H1 (cell line): ENCODE data around the gene TP73. TPM values are rescaled to one million over a fixed set of nuclear protein-coding genes. Genes with fewer than 3 reads are reported as not detected.

Source experiments
- CTCF ChIA-PET: fragments of 300-600 bp; sonication (Branson Sonifier 250); formaldehyde crosslinking; loops from one replicate; lab custom pipeline; 2021; ENCODE audit not compliant: partially characterized antibody; lab: Charles Lee
- POLR2A ChIA-PET: fragments of 300-600 bp; sonication (Branson Sonifier 250); formaldehyde crosslinking; loops from one replicate; lab custom pipeline; 2021; ENCODE audit warnings: inconsistent platforms; ENCODE audit not compliant: partially characterized antibody; lab: Charles Lee
- DNase-seq, 2 experiments: peaks; one replicate each; pipeline versions ENCODE4 v3.0.0 to v3.0.0-alpha.2; 2010 to 2022; ENCODE audit warnings: low spot score in 2 of 2, low read depth in 1 of 2, mixed read lengths in 1 of 2
- FAIRE-seq: peaks from 2 replicates; lab custom pipeline; 2011; peaks lifted over from hg19 to GRCh38; lab: Jason Lieb, UNC
- H2AFZ ChIP-seq: 2 replicates; pipeline ENCODE4 v1.8.1; 2012; ENCODE audit warnings: low read length, inconsistent platforms
- H2AK5ac ChIP-seq: 2 replicates; pipeline ENCODE4 v1.6.1; 2013; ENCODE audit warnings: low read depth, low read length
- H2BK120ac ChIP-seq: replicated peaks from 2 replicates; pipeline ENCODE3; 2013; ENCODE audit warnings: low read depth, low read length, inconsistent platforms
- H2BK12ac ChIP-seq: 2 replicates; pipeline ENCODE4 v1.6.1; 2013; ENCODE audit warnings: low read depth, low read length
- H2BK15ac ChIP-seq: 2 replicates; pipeline ENCODE4 v1.6.1; 2013; ENCODE audit warnings: low read length
- H2BK20ac ChIP-seq: 2 replicates; pipeline ENCODE4 v1.6.1; 2013; ENCODE audit warnings: low read length
- H2BK5ac ChIP-seq: 2 replicates; pipeline ENCODE4 v1.6.1; 2013; ENCODE audit warnings: low read depth, low read length
- H3K14ac ChIP-seq: 2 replicates; pipeline ENCODE4 v1.6.1; 2013; ENCODE audit warnings: inconsistent platforms; ENCODE audit not compliant: insufficient read length
- H3K18ac ChIP-seq: 2 replicates; pipeline ENCODE4 v1.6.1; 2013; ENCODE audit warnings: low read length; ENCODE audit errors: extremely low read depth
- H3K23ac ChIP-seq: 2 replicates; pipeline ENCODE4 v1.6.1; 2013; ENCODE audit warnings: inconsistent platforms; ENCODE audit not compliant: insufficient read length
- H3K23me2 ChIP-seq: 2 replicates; pipeline ENCODE4 v1.6.1; 2013; ENCODE audit warnings: low read depth, low read length
- H3K27ac ChIP-seq: 2 replicates; pipeline ENCODE4 v1.6.1; 2011; ENCODE audit warnings: low read depth, low read length, inconsistent platforms
- H3K27me3 ChIP-seq, 4 experiments: replicated peaks in 1 of 4; 1 replicate in 1 of 4; 2 replicates in 3 of 4; pipeline versions ENCODE4 v1.6.1 to v1.8.1; 2011 to 2013; ENCODE audit warnings: low read length in 3 of 4, mild to moderate bottlenecking in 3 of 4, inconsistent platforms in 2 of 4, mixed read lengths in 2 of 4, moderate library complexity in 1 of 4; ENCODE audit not compliant: control insufficient read depth in 3 of 4, insufficient read depth in 3 of 4; ENCODE audit errors: extremely low read depth in 1 of 4
- H3K36me3 ChIP-seq, 4 experiments: 2 replicates each; pipeline versions ENCODE4 v1.6.1 to v1.8.1; 2011 to 2013; ENCODE audit warnings: mild to moderate bottlenecking in 4 of 4, low read length in 3 of 4, moderate library complexity in 2 of 4, control low read depth in 1 of 4, inconsistent platforms in 1 of 4; ENCODE audit not compliant: insufficient read depth in 4 of 4, control insufficient read depth in 2 of 4
- H3K4ac ChIP-seq: replicated peaks from 2 replicates; pipeline ENCODE3; 2013; ENCODE audit warnings: low read length, low read depth, mixed read lengths, inconsistent platforms; ENCODE audit not compliant: insufficient read length
- H3K4me1 ChIP-seq, 4 experiments: replicated peaks in 1 of 4; 1 replicate in 1 of 4; 2 replicates in 3 of 4; pipeline versions ENCODE4 v1.6.1 to v1.8.1; 2011 to 2013; ENCODE audit warnings: low read length in 3 of 4, inconsistent platforms in 2 of 4, mixed read lengths in 1 of 4; ENCODE audit not compliant: insufficient read depth in 4 of 4, control insufficient read depth in 3 of 4
- H3K4me2 ChIP-seq, 2 experiments: 2 replicates each; pipeline versions ENCODE4 v1.6.1 to v1.8.1; 2011 to 2013; ENCODE audit warnings: low read depth in 2 of 2, low read length in 2 of 2, control low read depth in 1 of 2, inconsistent platforms in 1 of 2, mild to moderate bottlenecking in 1 of 2; ENCODE audit not compliant: insufficient read depth in 1 of 2
- H3K4me3 ChIP-seq, 4 experiments: fragments of 200-600, 300-600 bp in 1 of 4; sonication (generic), shearing (Covaris generic), sonication (Bioruptor Twin) in 1 of 4; 2 replicates each; pipeline versions ENCODE4 v1.5.1 to v1.8.1; 2011 to 2016; ENCODE audit warnings: low read length in 4 of 4, low read depth in 3 of 4, control low read depth in 2 of 4, inconsistent platforms in 2 of 4, mild to moderate bottlenecking in 2 of 4, mixed read lengths in 1 of 4, moderate library complexity in 1 of 4; ENCODE audit not compliant: insufficient read depth in 2 of 4; ENCODE audit errors: extremely low read depth in 1 of 4
- H3K56ac ChIP-seq: replicated peaks from 2 replicates; pipeline ENCODE3; 2013; ENCODE audit warnings: low read depth, mild to moderate bottlenecking, mixed read lengths, low read length, inconsistent platforms; ENCODE audit not compliant: insufficient read length
- H3K79me1 ChIP-seq: 2 replicates; pipeline ENCODE4 v1.6.1; 2013; ENCODE audit warnings: low read depth, low read length, control low read depth
- H3K79me2 ChIP-seq, 2 experiments: 2 replicates each; pipeline versions ENCODE4 v1.6.1 to v1.8.1; 2012 to 2013; ENCODE audit warnings: low read length in 2 of 2, mild to moderate bottlenecking in 2 of 2, inconsistent platforms in 1 of 2; ENCODE audit not compliant: insufficient read depth in 2 of 2, control insufficient read depth in 1 of 2
- H3K9ac ChIP-seq, 4 experiments: replicated peaks in 1 of 4; 1 replicate in 1 of 4; 2 replicates in 3 of 4; pipeline versions ENCODE4 v1.6.1 to v1.8.1; 2011 to 2013; ENCODE audit warnings: low read depth in 3 of 4, low read length in 3 of 4, control low read depth in 2 of 4, mild to moderate bottlenecking in 2 of 4, moderate library complexity in 2 of 4, inconsistent platforms in 1 of 4; ENCODE audit errors: extremely low read depth in 1 of 4
- H3K9me3 ChIP-seq, 2 experiments: 2 replicates each; pipeline versions ENCODE4 v1.6.1 to v1.8.1; 2012 to 2013; ENCODE audit warnings: mild to moderate bottlenecking in 2 of 2, moderate library complexity in 2 of 2, control low read depth in 1 of 2, inconsistent platforms in 1 of 2, low read depth in 1 of 2, low read length in 1 of 2, mixed read lengths in 1 of 2; ENCODE audit not compliant: insufficient read depth in 2 of 2
- H4K20me1 ChIP-seq, 2 experiments: replicated peaks in 1 of 2; 2 replicates each; pipeline versions ENCODE3 to v1.8.1; 2011 to 2013; ENCODE audit warnings: inconsistent platforms in 2 of 2, low read length in 2 of 2, mild to moderate bottlenecking in 1 of 2; ENCODE audit not compliant: insufficient read depth in 2 of 2, control insufficient read depth in 1 of 2
- H4K5ac ChIP-seq: 2 replicates; pipeline ENCODE4 v1.6.1; 2013; ENCODE audit warnings: low read length, low read depth, mixed read lengths, inconsistent platforms; ENCODE audit not compliant: insufficient read length
- H4K8ac ChIP-seq: 2 replicates; pipeline ENCODE4 v1.8.0; 2013; ENCODE audit warnings: mild to moderate bottlenecking, moderate library complexity, low read length, inconsistent platforms; ENCODE audit not compliant: insufficient read depth; ENCODE audit errors: extremely low read depth
- H4K91ac ChIP-seq: replicated peaks from 2 replicates; pipeline ENCODE3; 2013; ENCODE audit warnings: low read length, mixed read lengths, inconsistent platforms; ENCODE audit not compliant: insufficient read length
- BCL11A ChIP-seq, 2 experiments: IDR thresholded peaks; one replicate each; pipeline ENCODE4 v1.6.1; 2011; ENCODE audit warnings: low read depth in 2 of 2, low read length in 2 of 2, mild to moderate bottlenecking in 2 of 2
- CHD1 ChIP-seq: IDR thresholded peaks from 2 replicates; pipeline ENCODE4 v1.6.1; 2012; ENCODE audit warnings: low read depth, low read length, improper control_type of control experiment
- E2F6 ChIP-seq: IDR thresholded peaks from 2 replicates; pipeline ENCODE4 v1.6.1; 2012; ENCODE audit warnings: inconsistent platforms
- EP300 ChIP-seq, 2 experiments: IDR thresholded peaks; 1 replicate in 1 of 2; 2 replicates in 1 of 2; pipeline ENCODE4 v1.6.1; 2011 to 2012; ENCODE audit warnings: low read depth in 2 of 2, low read length in 2 of 2, mild to moderate bottlenecking in 2 of 2, borderline replicate concordance in 1 of 2, inconsistent platforms in 1 of 2, moderate library complexity in 1 of 2
- HDAC6 ChIP-seq: IDR thresholded peaks from one replicate; pipeline ENCODE4 v1.7.1; 2012; ENCODE audit warnings: low read depth, mild to moderate bottlenecking, inconsistent platforms, low read length, moderate library complexity
- POLR2AphosphoS5 ChIP-seq: IDR thresholded peaks from 2 replicates; pipeline ENCODE4 v1.6.1; 2011; ENCODE audit warnings: low read depth, low read length
- RAD21 ChIP-seq, 2 experiments: IDR thresholded peaks in 1 of 2; conservative IDR thresholded peaks in 1 of 2; 2 replicates each; pipeline ENCODE4 v1.6.1; 2011; ENCODE audit warnings: low read depth in 2 of 2, low read length in 2 of 2, improper control_type of control experiment in 1 of 2, inconsistent platforms in 1 of 2, mild to moderate bottlenecking in 1 of 2, moderate library complexity in 1 of 2
- SUZ12 ChIP-seq: fragments of 200-600 bp; sonication (generic); IDR thresholded peaks from 2 replicates; pipeline ENCODE4 v1.6.1; 2012; ENCODE audit warnings: mild to moderate bottlenecking, inconsistent platforms, low read length, moderate library complexity, mixed read lengths
- TAF1 ChIP-seq: IDR thresholded peaks from 2 replicates; pipeline ENCODE4 v1.6.1; 2011; ENCODE audit warnings: mild to moderate bottlenecking, low read depth, low read length
- TBP ChIP-seq: IDR thresholded peaks from 2 replicates; pipeline ENCODE4 v1.6.1; 2011; ENCODE audit warnings: low read depth, low read length, improper control_type of control experiment
- USF2 ChIP-seq: IDR thresholded peaks from 2 replicates; pipeline ENCODE4 v1.6.1; 2011; ENCODE audit warnings: low read length, improper control_type of control experiment
- ZNF274 ChIP-seq: IDR thresholded peaks from 2 replicates; pipeline ENCODE4 v1.7.0; 2012; ENCODE audit warnings: low read length, borderline replicate concordance; ENCODE audit errors: extremely low read depth
- WGBS, 2 experiments: shearing (Covaris generic) in 1 of 2; methylation state at CpG; one replicate each; pipeline versions ENCODE4 v1.1.6 to v1.1.7; 2013 to 2015; ENCODE audit warnings: low lambda C conversion rate in 2 of 2, mixed read lengths in 2 of 2, inconsistent platforms in 1 of 2, low coverage in 1 of 2, missing lambda C conversion rate in 1 of 2; ENCODE audit not compliant: insufficient replicate concordance in 2 of 2, insufficient coverage in 1 of 2, insufficient read length in 1 of 2; ENCODE audit errors: extremely low coverage in 1 of 2, missing lambda C conversion rate in 1 of 2; 5-methylcytosine and 5-hydroxymethylcytosine counted together
- polyA plus RNA-seq, 7 experiments: library from polyadenylated mRNA; depleted of rRNA in 3 of 7; stranded (reverse) in 5 of 7; unstranded in 2 of 7; fragments of >200 nt in 5 of 7; fragments of 200-250 nt in 2 of 7; gene quantifications; 1 replicate in 5 of 7; 2 replicates in 1 of 7; 4 replicates in 1 of 7; pipeline versions ENCODE4 v1.2.1 to v1.2.3, GENCODE V29; 2011 to 2013; ENCODE audit warnings: missing spikeins in 2 of 7, mixed read lengths in 2 of 7
- total RNA-seq: library from RNA; stranded (reverse); fragmentation: NEBNext Ultra II Directional; extraction: Animal tissue kit (Norgen Biotek cat#: 25700); gene quantifications from 2 replicates; pipeline ENCODE4 v1.2.1, GENCODE V29; 2021

TP73 gene
- total and polyA plus RNA-seq, 2 of the 8 experiments (the other 6 are each of a cell fraction or from before 2014, with no cell fraction given): 2.6 to 3.1 TPM

DNA sequence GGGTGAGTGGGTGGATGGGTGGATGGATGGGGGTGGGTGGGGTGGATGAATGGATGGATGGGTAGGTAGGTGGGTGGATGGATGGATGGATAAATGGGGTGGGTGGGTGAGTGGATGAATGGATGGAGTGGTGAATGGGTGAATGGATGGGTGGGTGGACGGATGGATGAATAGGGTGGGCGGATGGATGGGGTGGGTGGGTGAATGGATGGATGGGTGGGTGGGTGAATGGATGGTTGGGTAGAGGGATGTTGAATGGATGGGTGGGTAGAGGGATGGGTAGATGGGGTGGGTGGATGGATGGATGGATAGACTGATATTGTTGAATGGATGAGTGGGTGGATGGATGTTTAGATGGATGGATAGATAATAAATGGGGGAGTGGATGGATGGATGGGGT lies 73.0 kb downstream of the TP73 start:
- H2BK5ac ChIP-seq: no peak overlapping the region
- no peaks in the 10 kb centered on the region for H3K79me2 ChIP-seq
- peaks cover 0 to 6% of the 10 kb centered on the region in 2 experiments for H4K20me1 ChIP-seq
- FAIRE-seq: no peak
- H3K23me2 ChIP-seq: peaks cover 15% of the 10 kb centered on the region; the same call in 1 of the 2 replicates
- H3K4ac ChIP-seq: no peak overlapping the region
- H4K91ac ChIP-seq: no peak overlapping the region
- H3K4me2 ChIP-seq: no peak overlapping the region
- no peaks in the 10 kb centered on the region; a peak in 2 of 7 replicates for H3K27me3 ChIP-seq
- H3K14ac ChIP-seq: no peak overlapping the region
- no peaks in the 10 kb centered on the region for H3K9me3 ChIP-seq
- H2BK120ac ChIP-seq: no peak overlapping the region
- no peak overlapping the region for H2BK12ac ChIP-seq
- CTCF ChIA-PET: interaction anchor here (0.6 to 2.9 kb wide), 28 partner anchors 9 to 321 kb away, joined by 3 to 49 read pairs (median 6); partner anchors contain the start of gene TP73
- H3K4me3 ChIP-seq: no peak overlapping the region
- H3K18ac ChIP-seq: no peak overlapping the region
- H3K79me1 ChIP-seq: no peaks in the 10 kb centered on the region
- no peak overlapping the region for H3K9ac ChIP-seq
- peaks cover 0 to under 1% (median under 1%) of the 10 kb centered on the region in 4 experiments; a peak in 3 of 7 replicates for H3K4me1 ChIP-seq
- H3K56ac ChIP-seq: no peak overlapping the region
- 70 to 100% methylated on average over 2 of the region's 2 CpGs for WGBS, 2 experiments
- no peak overlapping the region for H2AK5ac ChIP-seq
- H3K27ac ChIP-seq: no peak overlapping the region
- H2BK15ac ChIP-seq: no peak overlapping the region
- H2BK20ac ChIP-seq: no peak overlapping the region
- no peak overlapping the region for H3K23ac ChIP-seq
- no peaks in the 10 kb centered on the region for H3K36me3 ChIP-seq
- no peak overlapping the region for H4K5ac ChIP-seq
- DNase-seq: no peak
- H4K8ac ChIP-seq: no peak overlapping the region
- H2AFZ ChIP-seq: no peak overlapping the region
- POLR2A ChIA-PET: no interaction called here
- TF ChIP-seq EP300 (IDR thresholded peaks at IDR 0.05; ENCODE audit: borderline replicate concordance in 1 of 2, low read depth in 2 of 2, low read length in 2 of 2) (no peak), TAF1 (no peak), USF2 (no peak), RAD21 (IDR thresholded peaks at IDR 0.05 in 1 of 2, conservative IDR thresholded peaks at IDR 0.05 in 1 of 2; ENCODE audit: low read depth in 2 of 2, low read length in 2 of 2) (no peak), SUZ12 (no peak), E2F6 (no peak), HDAC6 (no peak), ZNF274 (no peak), TBP (no peak), POLR2AphosphoS5 (no peak), BCL11A (IDR thresholded peaks at IDR 0.05; ENCODE audit: low read depth in 2 of 2, low read length in 2 of 2) (no peak), CHD1 (no peak)
